Measurements from ENCODE around the gene ERCC3. TPM values are rescaled to one million over a fixed set of nuclear protein-coding genes. Genes with fewer than 3 reads are reported as not detected.
A peak's percentile ranks its signal among the peaks of the same experiment; 100 is the strongest.
"Not testable (repeated sequence)": the region's sequence is repeated elsewhere in the genome, so short reads cannot be mapped to it uniquely, and the experiment has no call there.

The ERCC3 gene
- total RNA-seq, 2 experiments from 2014 or later: 43.7 to 43.9 TPM

GRCh38 chr2:127225186-127225960, 68.6 kb downstream of the ERCC3 start:
- TF ChIP-seq CTCF (IDR thresholded peaks at IDR 0.05): no peak
- no peak overlapping the region for H3K4me3 Mint-ChIP-seq
- no peak for DNase-seq
- no peak overlapping the region for H3K27ac Mint-ChIP-seq
- intact Hi-C loops (cut with micrococcal nuclease): no loop called here
- CTCF ChIA-PET: no interaction called here
- peaks cover 31% of the 10 kb centered on the region for H3K27me3 Mint-ChIP-seq
- peaks cover 13% of the 10 kb centered on the region for H3K4me1 Mint-ChIP-seq (ENCODE audit: low read depth)
- no peaks in the 10 kb centered on the region for H3K9me3 Mint-ChIP-seq
- POLR2A ChIA-PET: no interaction called here
- peaks cover 3% of the 10 kb centered on the region for H3K36me3 Mint-ChIP-seq (ENCODE audit: low read depth)
- ATAC-seq: no peak

- DNase-seq; CTCF ChIA-PET; H3K36me3 Mint-ChIP-seq (ENCODE audit: low read depth); H3K4me3 Mint-ChIP-seq; POLR2A ChIA-PET; intact Hi-C loops (cut with micrococcal nuclease); H3K27ac Mint-ChIP-seq; ATAC-seq; H3K9me3 Mint-ChIP-seq: not testable (repeated sequence)
- peaks cover 33% of the 10 kb centered on the region for H3K27me3 Mint-ChIP-seq
- peaks cover 16% of the 10 kb centered on the region for H3K4me1 Mint-ChIP-seq (ENCODE audit: low read depth)
These were observed 69.8 kb downstream of the ERCC3 start for GRCh38 chr2:127224135-127224534.

GRCh38 chr2:127220768-127221527, 73.0 kb downstream of the ERCC3 start:
- Mint-ChIP-seq H3K27me3 (peaks cover 54% of the 10 kb centered on the region), H3K9me3 (peaks cover 5% of the 10 kb centered on the region), H3K36me3 (ENCODE audit: low read depth) (no peaks in the 10 kb centered on the region), H3K4me3 (peak overlapping the region; percentile 59), H3K4me1 (ENCODE audit: low read depth) (peaks cover 19% of the 10 kb centered on the region), H3K27ac (no peak overlapping the region)
- POLR2A ChIA-PET: no interaction called here
- CTCF ChIA-PET: no interaction called here
- DNase-seq (no peak), ATAC-seq (no peak)
- intact Hi-C loops (cut with micrococcal nuclease): no loop called here
- TF ChIP-seq CTCF (IDR thresholded peaks at IDR 0.05): no peak

GRCh38 chr2:127220102-127220767, 73.7 kb downstream of the ERCC3 start, which contains the start of gene CYP27C1:
CYP27C1 (minus strand) TSS chr2:127220299; CDS start chr2:127220270, 29 bp downstream.
- intact Hi-C loops (cut with micrococcal nuclease): no loop called here
- peaks cover 53% of the 10 kb centered on the region for H3K27me3 Mint-ChIP-seq
- DNase-seq (peak; percentile 43), ATAC-seq (peak; percentile 66)
- H3K27ac Mint-ChIP-seq: no peak within 1 kb of the TSS
- POLR2A ChIA-PET: no interaction called here
- CTCF ChIA-PET: no interaction called here
- peaks cover 5% of the 10 kb centered on the region for H3K9me3 Mint-ChIP-seq
- peaks cover 19% of the 10 kb centered on the region for H3K4me1 Mint-ChIP-seq (ENCODE audit: low read depth)
- H3K4me3 Mint-ChIP-seq: peak within 1 kb of the TSS; percentile 59
- TF ChIP-seq CTCF (IDR thresholded peaks at IDR 0.05): no peak
- H3K36me3 Mint-ChIP-seq (ENCODE audit: low read depth): no peaks in the 10 kb centered on the region

- no peak for DNase-seq
- Mint-ChIP-seq H3K27ac (no peak overlapping the region), H3K4me3 (peak overlapping the region; percentile 11), H3K27me3 (peaks cover 48% of the 10 kb centered on the region), H3K9me3 (peaks cover 5% of the 10 kb centered on the region), H3K4me1 (ENCODE audit: low read depth) (peaks cover 19% of the 10 kb centered on the region), H3K36me3 (ENCODE audit: low read depth) (no peaks in the 10 kb centered on the region)
- peak; percentile 25 for ATAC-seq
- ChIA-PET CTCF (no interaction called here), POLR2A (no interaction called here)
- intact Hi-C loops (cut with micrococcal nuclease): no loop called here
- TF ChIP-seq CTCF (IDR thresholded peaks at IDR 0.05): no peak
These were observed 74.5 kb downstream of the ERCC3 start for GRCh38 chr2:127219171-127220070.

Data from activated CD8-positive, alpha-beta T cell treated with anti-CD3 and anti-CD28 coated beads for 36 hours (primary cell).